ENCODE measurements around the gene ANKRD11.
A peak's percentile ranks its signal among the peaks of the same experiment; 100 is the strongest.
"Not testable (repeated sequence)": the region's sequence is repeated elsewhere in the genome, so short reads cannot be mapped to it uniquely, and the experiment has no call there.

Gene ANKRD11

DNA sequence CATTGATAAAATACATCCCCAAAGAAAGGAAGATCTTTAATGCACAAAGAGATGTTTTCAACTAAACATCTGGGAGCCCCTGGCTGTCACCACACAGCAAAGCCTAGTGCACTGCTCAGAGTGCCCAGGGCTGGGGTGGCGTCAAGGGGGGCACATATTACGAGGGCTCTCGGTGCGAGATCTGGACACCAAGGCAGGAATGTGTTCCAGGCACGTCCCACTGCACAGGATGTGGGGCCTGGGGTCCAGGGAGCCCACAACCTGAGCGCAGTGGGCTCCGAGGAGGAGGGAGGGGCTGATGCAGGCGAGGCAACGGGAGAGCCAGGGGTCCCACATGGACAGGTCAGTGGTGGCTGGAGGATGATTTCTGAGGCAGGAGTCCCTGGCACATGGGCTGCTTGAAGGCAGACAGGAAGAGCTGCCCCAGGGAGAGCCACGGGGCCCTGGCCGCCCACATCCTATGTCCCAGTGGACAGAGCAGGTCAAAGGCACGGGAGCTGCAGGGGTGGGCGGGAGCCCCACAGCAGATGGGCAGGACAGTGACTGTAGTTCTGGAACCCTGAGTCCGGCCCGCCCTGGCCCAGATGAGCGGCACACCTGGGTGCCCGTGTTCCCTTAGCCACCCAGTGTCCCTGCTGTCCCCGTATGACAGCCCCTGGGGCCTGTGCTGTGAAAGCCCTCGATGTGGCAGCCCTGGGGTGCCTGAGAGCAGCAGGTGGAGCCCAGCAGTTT is 216.5 kb downstream of the ANKRD11 start:
- no peak for DNase-seq (ENCODE audit: low read depth in 3 of 3, low spot score in 1 of 3)

DNA sequence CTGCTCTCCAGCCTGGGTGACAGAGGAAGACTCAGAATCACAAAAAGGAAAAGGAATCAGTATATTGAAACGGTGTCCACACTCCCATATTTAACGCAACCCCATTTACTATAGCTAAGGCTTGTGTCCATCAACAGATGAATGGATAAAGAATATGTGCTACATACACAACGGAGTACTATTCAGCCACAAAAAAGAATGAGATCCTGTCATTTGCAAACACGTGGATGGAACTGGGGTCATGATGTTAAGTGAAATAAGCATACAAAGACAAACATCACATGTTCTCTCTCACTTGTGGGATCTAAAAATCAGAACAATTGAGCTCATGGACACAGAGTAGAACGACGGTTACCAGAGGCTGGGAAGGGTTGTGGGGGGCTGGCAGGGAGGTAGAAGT is 217.7 kb downstream of the ANKRD11 start:
- DNase-seq (ENCODE audit: low read depth in 3 of 3, low spot score in 1 of 3): no peak

DNA sequence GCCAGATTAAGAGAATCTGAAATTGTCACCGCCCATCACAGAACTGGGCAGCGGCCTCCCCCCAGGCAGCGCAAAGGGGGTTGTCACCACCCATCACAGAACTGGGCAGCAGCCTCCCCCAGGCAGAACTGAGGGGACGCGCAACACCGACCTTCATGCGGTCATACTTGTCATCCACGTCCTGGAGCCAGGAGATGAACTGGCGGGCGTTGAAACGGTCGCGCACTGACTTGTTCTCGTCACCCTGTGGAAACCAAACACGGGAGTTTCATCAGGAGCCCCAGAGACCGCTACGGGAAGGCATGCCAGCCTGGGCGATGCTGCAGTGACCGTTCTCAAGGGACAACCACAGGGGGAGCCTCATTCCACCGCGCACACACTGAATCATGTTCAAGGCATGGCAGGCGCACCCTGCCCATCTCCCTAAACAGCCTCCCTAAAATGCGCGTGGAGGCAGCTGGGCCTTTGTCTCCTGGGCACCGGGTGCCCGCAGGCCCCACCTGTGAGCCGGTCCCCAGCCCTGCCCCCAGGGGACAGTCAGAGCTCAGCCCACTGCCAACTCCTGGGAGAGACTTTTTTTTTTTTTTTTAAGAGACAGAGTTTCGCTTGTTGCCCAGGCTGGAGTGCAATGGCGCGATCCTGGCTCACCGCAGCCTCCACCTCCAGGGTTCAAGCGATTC is 219.6 kb downstream of the ANKRD11 start:
- DNase-seq (ENCODE audit: low read depth in 3 of 3, low spot score in 1 of 3): no peak

DNA sequence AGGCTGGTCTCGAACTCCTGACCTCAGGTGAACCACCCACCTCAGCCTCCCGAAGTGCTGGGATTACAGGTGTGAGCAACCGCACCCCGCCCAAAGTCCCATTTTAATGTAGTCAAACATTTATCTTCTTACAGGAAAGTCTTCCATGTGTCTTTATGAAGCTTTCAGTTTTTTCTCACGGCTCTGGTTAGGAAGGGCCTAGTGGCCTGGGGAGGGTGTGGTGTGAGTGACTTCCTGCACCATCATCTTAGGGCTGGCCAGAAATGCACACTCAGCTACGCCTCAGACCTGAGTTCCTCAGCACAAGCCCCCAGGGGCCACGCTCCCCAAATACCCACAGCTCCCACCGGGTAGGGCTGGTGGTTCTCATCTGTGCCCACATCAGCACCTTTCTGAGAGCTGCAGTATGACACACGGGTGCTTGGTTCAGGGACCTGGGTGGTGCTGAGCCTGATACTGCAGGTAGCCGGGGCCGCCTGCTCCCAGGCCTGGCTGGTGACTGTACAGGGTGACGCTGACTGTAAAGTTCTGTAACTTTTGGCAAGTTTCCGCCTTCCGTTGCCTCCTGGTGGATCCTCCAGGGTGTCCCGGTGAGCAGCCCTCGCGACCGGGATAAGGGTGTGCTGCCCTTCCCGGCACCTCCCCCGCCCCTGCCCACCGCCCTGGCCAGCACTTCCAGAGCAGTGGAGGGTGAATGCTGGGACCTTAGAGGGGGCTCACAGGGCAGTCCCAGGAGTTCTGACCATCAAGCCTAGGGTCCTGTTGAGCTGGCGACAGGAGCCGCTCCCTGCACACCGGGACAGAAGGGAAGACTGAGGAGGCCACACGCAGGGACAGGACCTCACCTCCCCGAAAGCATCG is 220.3 kb downstream of the ANKRD11 start:
- DNase-seq (ENCODE audit: low read depth in 3 of 3, low spot score in 1 of 3): no peak

DNA sequence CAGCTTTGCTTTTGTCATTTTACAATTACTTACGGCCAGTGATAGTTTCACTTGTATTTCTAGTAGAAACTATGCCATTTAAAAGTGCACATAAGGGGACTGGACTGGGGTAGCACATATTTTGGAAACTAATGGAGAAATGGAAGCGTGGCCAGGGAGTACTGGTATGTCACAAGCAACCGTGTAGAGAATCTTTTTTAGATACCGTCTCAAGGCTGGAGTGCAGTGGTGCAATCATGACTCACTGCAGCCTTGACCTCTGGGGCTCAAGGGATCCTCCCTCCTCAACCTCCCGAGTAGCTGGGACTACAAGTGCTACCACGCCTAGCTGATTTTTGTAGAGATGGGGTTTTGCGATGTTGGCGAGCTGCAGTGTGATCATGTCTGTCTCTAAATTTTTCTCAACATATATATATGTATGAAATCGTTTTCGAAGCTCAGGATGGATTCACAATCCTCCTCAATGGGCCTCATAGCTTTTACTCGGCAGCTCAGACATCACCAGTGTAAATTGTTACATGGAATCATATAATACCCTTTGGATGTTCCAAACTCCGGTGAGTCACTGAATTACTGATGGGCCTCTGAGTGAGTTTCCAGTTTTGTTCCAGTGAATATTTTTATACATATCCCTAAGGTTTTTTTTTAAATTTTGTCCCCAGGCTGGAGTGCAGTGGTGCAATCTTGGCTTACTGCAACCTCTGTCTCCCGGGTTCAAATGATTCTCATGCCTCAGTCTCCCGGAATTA is 221.2 kb downstream of the ANKRD11 start:
- no peak for DNase-seq (ENCODE audit: low read depth in 3 of 3, low spot score in 1 of 3)

DNA sequence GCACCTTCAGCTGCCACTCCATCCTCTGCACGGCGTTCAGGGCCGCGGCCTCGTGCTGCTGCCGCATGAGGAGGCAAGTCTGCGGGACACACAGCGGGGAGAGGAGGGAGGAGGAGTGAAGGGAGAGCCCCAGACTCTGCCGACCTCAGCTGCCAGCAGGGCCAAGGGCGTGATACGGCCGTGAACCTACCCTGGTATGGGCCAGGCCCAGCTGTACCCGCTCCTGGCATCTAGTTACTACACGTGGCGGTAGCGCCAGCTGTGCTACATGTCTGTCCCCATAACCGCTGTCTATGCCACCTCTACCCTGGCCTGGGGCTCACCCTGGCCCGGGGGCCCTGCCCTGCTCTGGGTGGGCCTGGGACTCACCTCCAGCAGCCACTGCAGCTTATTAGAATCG is 221.8 kb downstream of the ANKRD11 start:
- no peak for DNase-seq (ENCODE audit: low read depth in 3 of 3, low spot score in 1 of 3)

DNA sequence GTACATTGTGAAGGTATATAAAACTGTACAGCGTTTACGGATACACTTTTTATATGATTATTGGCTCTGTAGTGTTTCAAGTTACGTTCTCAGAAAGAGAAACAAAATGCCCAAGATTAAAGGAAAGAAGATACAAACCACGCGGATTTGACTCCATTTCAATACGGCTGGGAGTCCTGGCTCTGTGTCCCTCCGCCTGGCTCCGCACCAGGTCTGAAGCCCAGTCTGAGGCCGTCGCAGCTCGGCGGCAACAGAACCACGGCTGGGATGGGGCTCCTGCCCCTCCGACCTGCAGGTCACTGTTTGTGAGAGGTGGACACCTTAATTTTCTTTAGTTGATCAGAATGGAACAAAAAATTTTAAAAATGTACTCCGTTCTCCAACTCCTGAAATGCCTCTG is 222.6 kb downstream of the ANKRD11 start:
- not testable (repeated sequence) for DNase-seq (ENCODE audit: low read depth in 3 of 3, low spot score in 1 of 3)

DNA sequence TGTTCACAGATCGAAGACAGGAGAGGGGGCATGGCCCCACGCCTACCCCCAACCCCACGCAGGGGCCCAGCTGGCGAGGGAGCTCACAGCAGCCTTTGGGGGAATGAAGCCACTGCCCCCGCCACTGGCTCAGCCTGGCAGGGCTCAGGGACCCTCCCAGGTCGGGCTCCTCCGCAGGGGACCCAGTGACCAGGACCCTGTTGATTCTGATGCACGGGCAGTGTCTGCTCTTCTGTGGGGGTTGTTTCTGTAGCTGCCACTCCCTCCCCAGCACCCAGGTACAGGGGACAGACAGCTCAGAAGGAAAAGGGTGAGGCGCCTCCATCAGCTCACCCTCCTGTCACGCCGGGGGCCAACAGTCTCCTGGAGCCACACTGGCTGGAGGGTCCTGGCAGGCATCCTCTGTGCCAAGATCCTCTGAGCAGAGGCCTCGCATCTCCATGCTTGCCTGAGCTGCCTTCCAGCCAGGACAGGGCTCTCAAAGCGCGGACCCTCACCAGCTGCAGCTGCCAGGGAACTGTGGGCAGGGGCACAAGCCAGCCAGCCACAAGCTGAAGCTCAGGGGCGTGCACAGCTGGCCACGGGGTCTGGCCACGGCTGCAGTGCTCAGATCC is 223.7 kb downstream of the ANKRD11 start:
- DNase-seq (ENCODE audit: low read depth in 3 of 3, low spot score in 1 of 3): no peak

DNA sequence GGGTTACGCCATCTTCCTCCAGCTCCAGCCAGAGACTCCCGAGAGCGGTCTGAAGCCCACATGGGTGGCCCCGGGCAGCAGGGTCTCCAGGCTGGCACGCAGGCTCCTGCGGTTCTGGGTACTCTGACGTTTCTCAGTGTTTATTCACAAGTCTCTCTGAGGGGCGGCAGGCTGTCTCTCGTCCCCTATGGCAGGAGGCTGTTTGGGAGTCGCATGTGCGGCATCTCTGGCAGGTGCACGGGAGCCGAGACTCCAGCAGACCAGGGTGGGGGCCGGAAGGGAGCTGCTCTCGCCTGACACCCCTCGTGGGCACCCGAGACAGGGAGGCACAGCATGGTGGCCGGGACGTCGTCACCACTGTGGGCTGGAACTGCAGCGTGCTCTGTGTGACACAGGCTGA is 224.7 kb downstream of the ANKRD11 start:
- no peak for DNase-seq (ENCODE audit: low read depth in 3 of 3, low spot score in 1 of 3)

DNA sequence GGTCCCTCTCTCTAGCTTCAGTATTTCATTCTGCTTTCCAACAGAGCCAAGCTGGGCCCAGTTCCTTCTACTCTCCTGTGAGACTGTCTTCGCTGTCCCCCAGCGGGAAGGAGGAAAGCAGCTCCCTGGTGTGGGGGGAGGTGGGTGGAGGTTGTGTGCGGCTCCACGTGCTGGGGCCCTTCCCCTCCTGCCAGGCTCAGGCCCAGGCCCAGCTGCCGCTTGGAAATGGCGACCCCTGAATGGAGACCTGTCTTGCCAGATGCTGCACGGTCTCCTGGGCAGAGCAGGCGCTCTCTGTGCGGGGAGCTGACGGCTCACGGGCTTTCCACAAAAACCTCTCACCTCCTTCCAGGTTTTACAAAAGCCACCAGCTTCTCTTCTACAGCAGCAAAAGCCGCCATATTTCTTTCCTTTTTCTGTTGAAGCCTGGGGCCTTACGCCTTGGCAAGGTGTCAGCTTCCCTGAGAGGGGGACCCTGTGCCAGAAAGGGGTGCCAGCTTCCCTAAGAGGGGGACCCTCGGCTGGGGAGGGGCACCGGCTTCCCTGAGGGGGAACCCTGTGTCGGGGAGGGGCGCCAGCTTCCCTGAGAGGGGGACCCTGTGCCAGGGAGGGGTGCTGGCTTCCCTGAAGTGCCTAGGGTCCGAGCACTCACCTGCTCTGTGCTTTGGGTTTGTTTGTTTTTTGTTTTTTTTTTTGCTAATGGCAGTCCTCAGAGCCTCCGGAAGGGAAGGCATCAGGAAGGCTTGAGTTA is 225.4 kb downstream of the ANKRD11 start:
- DNase-seq (ENCODE audit: low read depth in 3 of 3, low spot score in 1 of 3): no peak

DNA sequence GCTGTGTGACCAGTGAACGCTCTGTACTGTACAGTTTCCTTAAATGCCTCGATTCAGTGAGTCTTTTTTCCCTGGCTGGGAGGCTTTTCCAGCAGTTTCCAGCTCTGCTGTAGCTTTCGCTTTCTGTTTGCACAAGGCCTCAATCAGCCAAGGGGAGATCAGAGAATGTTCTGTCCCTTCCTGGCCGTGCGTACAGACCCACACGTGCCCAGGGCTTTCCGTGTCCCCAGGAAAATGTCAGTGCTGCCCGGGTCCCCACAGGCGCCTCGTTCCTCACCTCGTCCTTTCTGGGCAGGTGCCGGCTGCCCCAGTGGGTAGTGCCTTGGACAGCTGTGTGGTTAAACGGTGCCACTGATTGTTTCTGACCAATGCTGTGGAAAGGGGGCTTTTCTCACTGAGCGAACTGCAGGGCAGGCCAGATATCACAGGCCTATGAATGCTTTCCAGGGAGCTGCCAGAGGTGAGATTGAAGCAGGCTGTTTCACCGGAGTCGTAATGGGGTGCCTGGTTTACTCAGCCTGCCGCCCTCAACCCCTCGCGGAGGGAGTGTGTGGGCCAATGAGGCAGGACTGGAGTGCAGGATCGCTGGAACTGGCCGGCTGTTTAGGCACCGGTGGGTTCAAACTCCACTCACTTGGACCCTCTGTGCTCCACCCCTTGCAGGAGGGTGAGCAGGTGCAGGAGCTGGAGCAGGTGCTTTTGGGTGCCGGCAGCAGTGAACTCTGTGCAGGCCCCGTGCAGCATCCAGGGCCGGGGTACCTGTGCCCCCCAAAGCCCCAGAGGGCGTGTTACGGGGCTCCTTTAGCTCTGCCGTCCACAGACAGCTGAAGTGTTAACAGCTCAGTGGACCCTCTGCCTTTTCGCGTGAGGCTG is 228.4 kb downstream of the ANKRD11 start:
- DNase-seq (ENCODE audit: low read depth in 3 of 3, low spot score in 1 of 3): no peak

DNA sequence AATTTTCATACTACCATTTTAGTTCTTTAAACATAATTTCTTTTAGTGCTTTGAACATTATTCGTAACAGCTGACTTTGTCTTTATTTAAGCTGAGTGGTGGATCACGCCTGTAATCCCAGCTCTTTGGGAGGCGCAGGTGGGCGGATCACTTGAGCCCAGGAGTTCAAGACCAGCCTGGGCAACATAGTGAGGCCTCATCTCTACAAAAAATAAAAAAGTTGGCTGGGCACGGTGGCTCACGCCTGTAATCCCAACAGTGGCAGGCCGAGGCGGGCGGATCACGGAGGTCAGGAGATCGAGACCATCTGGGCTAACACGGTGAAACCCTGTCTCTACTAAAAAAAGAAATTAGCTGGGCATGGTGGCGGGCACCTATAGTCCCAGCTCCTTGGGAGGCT is 230.5 kb downstream of the ANKRD11 start:
- not testable (repeated sequence) for DNase-seq (ENCODE audit: low read depth in 3 of 3, low spot score in 1 of 3)

DNA sequence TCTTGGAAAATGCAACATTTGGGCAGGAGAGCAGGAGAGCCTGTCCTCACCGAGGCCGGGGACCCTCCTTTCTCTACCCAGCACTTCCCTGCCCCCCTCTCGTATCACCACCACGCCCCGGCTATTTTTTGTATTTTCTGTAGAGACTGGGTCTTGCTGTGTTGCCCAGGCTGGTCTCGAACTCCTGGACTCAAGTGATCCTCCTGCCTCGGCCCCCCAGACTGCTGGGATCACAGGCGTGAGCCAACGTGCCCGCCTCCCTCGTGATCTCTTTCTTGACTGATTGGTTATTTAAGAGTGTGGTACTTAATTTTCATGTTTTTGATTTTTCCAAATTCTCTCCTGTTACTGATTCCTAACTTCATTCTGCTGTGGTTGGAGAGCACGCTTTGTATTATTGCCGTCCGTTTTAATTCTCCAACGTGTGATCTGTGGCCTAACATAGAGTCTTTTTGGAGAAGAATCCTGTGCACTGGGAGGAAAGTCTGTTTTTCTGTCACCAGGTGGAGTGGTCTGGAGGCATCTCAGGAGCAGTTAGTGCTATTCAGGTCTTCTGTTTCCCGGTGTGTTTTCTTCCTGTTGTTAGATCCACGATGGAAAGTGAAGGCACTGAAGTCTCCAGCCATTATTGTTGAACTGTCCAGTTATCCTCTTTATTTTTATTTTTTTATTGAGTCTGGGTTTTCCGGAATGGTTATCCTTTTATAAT is 232.4 kb downstream of the ANKRD11 start:
- DNase-seq (ENCODE audit: low read depth in 3 of 3, low spot score in 1 of 3): no peak

DNA sequence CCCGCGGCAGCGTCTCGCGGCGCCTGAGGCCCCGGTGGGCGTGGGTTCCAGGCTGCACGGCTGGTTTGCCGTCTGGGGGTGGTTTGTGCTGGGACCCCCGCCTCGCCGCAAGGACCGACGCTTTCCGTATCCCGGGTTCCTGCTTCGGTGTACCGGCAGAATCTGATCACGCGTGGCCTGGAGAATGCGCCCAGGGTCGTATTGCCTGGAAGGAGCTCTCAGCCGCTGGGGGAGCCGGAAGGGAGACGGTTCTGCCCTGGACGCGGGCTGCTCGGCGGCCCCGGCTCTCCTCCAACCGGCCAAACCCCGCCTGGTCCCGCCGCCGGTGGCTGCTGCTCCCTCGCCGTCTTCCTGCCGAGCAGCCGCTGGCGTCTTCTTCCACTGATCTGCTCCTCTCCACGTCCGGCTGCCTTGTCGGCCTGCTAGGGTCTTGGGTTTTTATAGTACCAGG is 233.1 kb downstream of the ANKRD11 start:
- DNase-seq (ENCODE audit: low read depth in 3 of 3, low spot score in 1 of 3): no peak

DNA sequence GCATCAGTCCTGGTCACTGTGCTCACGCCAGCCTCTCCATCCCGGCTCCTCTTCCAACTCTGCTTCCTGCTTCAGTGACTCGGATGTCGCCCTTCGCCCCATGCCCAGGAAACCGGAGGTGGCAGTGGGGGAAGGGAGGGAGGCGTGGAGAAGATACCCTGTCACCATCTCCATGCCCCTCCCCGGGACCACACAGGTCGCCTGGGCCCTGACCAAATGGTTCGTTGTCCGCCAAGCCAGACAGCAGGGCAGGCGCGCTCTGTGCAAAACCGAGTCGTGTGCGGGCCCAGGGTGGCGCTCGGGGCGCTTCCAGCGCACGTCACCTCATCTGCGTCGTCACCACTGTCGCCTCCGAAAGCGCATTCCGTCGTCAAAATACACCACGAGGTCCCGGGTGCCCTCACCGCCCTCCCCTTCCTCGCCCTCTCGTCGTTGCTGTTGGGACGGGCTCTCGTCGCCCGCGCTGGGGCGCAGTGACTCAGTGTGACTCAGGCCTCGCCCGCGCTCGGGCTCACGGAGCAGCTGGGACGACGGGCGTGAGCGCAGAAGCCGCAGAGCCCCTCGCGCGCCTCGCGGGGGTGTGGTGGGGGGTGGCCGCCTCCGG is 233.6 kb downstream of the ANKRD11 start:
- DNase-seq (ENCODE audit: low read depth in 3 of 3, low spot score in 1 of 3): peak; percentile 18 to 72 (median 59)

DNA sequence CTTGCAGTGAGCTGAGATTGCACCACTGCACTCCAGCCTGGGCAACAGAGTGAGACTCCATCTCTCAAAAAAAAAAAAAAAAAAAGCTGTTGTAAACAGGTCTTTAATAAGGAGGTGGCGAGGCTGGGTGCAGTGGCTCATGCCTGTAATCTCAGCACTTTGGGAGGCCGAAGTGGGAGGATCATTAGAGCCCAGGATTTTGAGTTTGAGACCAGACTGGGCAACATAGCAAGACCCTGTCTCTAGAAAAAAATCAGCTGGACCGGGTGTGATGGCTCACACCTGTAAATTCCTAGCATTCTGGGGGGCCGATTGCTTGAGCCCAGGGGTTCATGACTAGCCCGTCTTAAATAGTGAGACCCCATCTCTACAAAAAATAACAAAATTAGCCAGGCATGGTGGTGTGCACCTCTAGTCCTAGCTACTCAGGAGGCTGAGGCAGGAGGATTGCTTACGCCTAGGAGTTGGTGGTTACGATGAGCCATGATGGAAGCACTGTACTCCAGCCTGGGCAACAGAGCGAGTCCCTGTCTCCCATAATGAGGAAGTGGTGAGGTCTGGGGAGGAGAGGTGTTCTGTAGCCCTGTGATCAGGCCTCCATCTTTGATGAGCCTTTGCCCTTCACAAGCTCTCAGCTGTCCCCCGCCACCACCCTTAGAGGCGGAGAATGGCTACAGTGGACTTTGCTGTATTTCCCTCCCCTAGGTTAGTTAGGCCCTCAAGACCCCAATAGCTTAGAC is 236.6 kb downstream of the ANKRD11 start:
- no peak for DNase-seq (ENCODE audit: low read depth in 3 of 3, low spot score in 1 of 3)

All from stimulated activated CD4-positive, alpha-beta T cell treated with anti-CD3 and anti-CD28 coated beads, TNF-alpha, amount 100 ng/mL, for 1 hour (primary cell).